ENCODE measurements around the gene DHX29. TPM values are rescaled to one million over a fixed set of nuclear protein-coding genes. Genes with fewer than 3 reads are reported as not detected.
A peak's percentile ranks its signal among the peaks of the same experiment; 100 is the strongest.

Gene DHX29
- total RNA-seq, 1 donor from 2014 or later = 22.5 TPM

DNA sequence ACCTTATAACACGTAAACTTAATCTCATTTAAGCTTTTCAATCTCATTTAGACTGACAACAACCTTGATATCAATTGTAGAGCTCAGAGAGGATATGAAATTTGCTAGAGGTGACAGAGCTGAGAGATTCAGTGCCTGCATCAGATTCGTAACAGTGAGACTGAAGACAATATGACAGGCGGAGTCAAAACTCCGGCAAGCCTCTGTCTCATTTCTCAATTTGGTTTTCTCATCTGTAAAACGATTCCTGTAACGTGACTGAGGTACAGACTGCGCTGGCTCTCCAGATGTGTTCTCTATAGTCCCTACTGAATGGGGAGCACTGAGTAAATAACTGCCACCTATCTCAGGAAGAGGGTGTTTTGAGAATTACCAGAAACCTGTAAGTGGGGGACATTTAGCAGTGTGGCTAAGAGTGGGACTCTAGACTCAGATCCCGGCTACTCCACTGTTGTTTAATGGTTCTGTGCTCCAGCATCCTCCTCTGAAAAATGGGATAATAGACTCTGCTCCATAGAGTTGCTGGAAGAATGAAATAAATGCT lies 77.3 kb downstream of the DHX29 start:
- TF ChIP-seq, protein P1, sequence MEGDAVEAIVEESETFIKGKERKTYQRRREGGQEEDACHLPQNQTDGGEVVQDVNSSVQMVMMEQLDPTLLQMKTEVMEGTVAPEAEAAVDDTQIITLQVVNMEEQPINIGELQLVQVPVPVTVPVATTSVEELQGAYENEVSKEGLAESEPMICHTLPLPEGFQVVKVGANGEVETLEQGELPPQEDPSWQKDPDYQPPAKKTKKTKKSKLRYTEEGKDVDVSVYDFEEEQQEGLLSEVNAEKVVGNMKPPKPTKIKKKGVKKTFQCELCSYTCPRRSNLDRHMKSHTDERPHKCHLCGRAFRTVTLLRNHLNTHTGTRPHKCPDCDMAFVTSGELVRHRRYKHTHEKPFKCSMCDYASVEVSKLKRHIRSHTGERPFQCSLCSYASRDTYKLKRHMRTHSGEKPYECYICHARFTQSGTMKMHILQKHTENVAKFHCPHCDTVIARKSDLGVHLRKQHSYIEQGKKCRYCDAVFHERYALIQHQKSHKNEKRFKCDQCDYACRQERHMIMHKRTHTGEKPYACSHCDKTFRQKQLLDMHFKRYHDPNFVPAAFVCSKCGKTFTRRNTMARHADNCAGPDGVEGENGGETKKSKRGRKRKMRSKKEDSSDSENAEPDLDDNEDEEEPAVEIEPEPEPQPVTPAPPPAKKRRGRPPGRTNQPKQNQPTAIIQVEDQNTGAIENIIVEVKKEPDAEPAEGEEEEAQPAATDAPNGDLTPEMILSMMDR (IDR thresholded peaks at IDR 0.05; ENCODE audit: borderline replicate concordance) = no peak
- Histone ChIP-seq H3K4me1 (peaks cover 57% of the 10 kb centered on the region), H3K27ac (replicated peaks) (no peak overlapping the region), H3K9me3 (replicated peaks) (no peaks in the 10 kb centered on the region), H3K4me3 (no peak overlapping the region), H3K36me3 (no peaks in the 10 kb centered on the region), H3K27me3 (ENCODE audit: low read depth) (peaks cover 100% of the 10 kb centered on the region)
- intact Hi-C loops (cut with micrococcal nuclease) = no loop called here
- no peak for DNase-seq

DNA sequence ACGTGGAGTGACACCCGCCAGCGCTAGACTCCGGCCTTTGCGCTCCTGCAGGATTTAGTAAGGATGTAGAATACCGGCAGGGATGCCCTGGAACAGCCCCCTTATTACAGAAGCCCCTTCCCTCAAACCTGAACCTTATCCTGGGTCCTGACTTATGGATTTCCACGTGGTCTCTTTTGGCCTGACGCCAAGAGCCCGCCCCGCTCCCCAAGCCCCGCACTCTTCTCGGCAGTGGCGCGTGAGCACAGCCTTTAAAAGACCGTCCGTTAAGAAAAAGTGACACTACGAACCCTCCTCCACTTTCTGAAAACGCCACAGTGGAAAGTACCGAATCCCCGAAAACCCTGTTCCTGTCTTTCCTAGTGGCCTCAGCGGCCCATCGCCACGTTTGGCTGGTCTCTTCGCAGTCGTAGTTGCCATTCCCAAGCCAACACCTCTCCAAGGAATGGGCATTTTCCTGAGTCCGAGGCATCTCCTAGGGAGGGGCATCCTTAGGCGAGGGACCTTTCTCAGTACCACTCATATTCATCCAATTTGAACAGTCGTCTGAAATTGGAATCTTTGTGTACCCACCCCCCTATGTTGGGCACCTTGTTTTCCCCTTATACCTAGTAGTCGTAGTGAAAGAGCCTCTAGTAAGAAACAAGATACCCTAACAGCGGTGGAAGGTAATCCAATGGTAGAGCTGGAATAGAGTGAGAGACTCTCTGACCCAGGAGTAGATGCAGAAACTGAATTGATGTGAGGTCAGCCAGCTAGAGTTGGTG lies 79.6 kb downstream of the DHX29 start:
- Histone ChIP-seq H3K27ac (replicated peaks) (no peak overlapping the region), H3K36me3 (no peaks in the 10 kb centered on the region), H3K9me3 (replicated peaks) (no peaks in the 10 kb centered on the region), H3K27me3 (ENCODE audit: low read depth) (peaks cover 100% of the 10 kb centered on the region), H3K4me1 (peaks cover 47% of the 10 kb centered on the region), H3K4me3 (peak overlapping the region; percentile 57)
- DNase-seq = no peak
- TF ChIP-seq, protein P1 (IDR thresholded peaks at IDR 0.05; ENCODE audit: borderline replicate concordance) = no peak
- intact Hi-C loops (cut with micrococcal nuclease) = no loop called here

DNA sequence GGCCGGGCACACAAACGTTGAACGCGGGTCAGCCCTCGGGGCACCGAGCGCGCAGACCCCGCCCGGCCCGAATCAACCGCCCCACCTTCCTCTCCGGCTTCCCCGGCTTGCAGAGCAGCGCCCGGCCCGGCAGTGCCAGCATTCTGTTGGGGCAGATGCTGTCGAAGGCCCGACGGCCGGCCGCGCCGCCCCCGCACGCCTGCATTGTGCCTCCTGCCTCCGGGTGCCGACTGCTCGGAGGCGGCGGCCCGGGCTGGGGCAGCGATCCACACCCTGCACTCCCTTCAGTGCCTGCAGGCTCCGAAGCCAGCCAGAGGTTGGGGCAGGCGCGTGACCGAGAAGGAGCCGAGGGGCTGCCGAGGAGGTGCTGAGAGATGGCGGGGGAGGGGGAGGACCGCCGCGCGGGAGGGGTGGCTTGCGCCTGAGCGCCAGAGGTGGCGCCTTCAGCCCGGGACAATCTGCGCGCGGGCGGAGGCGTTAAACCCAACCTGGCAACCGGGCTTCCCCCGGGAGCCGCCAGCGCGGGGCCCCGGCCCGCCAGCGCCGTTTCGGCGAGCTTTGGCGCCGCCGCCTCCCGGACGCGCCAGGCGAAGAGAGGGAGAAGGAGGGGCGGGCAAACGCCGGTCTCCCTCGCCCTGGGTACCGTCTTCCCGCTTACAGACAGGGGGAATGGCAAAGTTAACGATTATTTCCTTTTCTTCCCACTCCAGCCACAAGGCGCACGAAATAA lies 80.4 kb downstream of the DHX29 start, which contains the start of gene MCIDAS:
Gene MCIDAS, minus strand, starts transcription at position 382 of the 730 bp plus-strand sequence. Its CDS starts 177 bp downstream, at position 205.
- Histone ChIP-seq H3K4me1 (peaks cover 43% of the 10 kb centered on the region), H3K9me3 (replicated peaks) (no peaks in the 10 kb centered on the region), H3K27ac (replicated peaks) (no peak within 1 kb of the TSS), H3K27me3 (ENCODE audit: low read depth) (peaks cover 100% of the 10 kb centered on the region), H3K36me3 (no peaks in the 10 kb centered on the region), H3K4me3 (peak within 1 kb of the TSS; percentile 57)
- intact Hi-C loops (cut with micrococcal nuclease) = no loop called here
- TF ChIP-seq, protein P1 (IDR thresholded peaks at IDR 0.05; ENCODE audit: borderline replicate concordance) = peak; percentile 21
- peak; percentile 20 for DNase-seq

DNA sequence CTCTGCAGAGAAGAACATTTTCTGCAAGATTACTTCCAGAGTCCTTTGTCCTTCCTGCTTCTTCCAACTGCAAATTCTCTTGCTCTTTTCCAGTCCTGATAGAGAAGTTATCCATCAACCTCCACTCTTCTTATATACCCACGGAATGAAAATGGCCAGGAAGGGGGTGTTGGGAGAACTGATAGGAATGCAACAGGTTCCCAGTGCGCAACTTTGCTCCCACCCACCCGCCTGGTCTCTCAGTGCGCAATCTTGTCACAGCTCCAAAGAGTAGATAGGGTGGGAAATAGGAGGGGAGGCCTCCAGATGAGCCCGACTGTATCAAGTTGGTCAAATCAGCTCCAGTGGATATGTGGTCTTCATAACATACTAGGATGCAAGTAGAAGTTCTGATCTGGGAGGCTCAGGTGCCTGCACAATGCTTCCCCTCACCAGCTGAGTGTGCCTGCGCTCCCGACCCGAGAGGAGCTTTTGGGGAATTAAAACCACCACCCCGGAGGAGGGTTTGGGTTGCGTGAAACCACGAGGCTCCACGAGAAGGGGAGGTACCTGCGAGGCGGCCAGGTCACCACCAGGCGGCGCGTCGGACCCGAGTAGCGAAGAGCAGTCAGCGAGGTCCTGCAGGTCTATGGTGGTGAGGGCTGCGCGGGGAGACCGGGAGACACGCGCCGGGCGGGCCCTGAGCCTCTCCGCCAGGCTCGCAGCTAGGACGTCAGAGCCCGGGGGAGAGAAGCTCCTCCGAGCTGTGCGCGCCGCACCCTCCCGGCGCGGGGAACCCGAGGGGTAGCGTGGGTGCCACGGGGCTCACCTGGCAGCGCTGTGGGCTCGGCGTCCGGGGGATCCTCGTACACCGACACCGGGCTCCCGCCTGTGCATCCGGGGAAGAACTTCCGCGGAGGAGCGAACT lies 81.2 kb downstream of the DHX29 start:
- Histone ChIP-seq H3K9me3 (replicated peaks) (no peaks in the 10 kb centered on the region), H3K36me3 (no peaks in the 10 kb centered on the region), H3K4me3 (peak overlapping the region; percentile 57), H3K27ac (replicated peaks) (no peak overlapping the region), H3K27me3 (ENCODE audit: low read depth) (peaks cover 100% of the 10 kb centered on the region), H3K4me1 (peaks cover 36% of the 10 kb centered on the region)
- intact Hi-C loops (cut with micrococcal nuclease) = no loop called here
- TF ChIP-seq, protein P1 (IDR thresholded peaks at IDR 0.05; ENCODE audit: borderline replicate concordance) = peak; percentile 28
- DNase-seq = no peak

DNA sequence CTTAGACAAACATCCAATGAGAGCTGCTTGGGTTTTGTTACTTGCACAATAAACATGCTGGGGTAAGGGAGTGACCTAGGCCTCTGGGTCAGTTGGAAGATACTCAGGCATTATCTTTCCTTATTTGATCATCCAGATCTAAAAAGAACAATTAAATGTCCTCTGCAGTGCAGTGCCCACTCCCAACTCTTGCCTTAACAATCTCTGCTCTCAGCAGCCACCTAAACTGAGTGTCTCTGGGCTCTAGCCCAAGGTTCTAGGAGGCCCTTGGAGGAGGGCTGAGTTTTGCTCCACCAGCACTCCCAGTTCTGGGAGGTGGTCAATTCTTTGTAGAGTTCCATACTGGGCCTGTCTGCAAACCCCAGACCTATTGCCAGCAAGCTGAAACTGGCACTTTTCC lies 82.1 kb downstream of the DHX29 start:
- intact Hi-C loops (cut with micrococcal nuclease) = no loop called here
- Histone ChIP-seq H3K4me1 (peaks cover 39% of the 10 kb centered on the region), H3K9me3 (replicated peaks) (no peaks in the 10 kb centered on the region), H3K27ac (replicated peaks) (no peak overlapping the region), H3K4me3 (no peak overlapping the region), H3K36me3 (no peaks in the 10 kb centered on the region), H3K27me3 (ENCODE audit: low read depth) (peaks cover 100% of the 10 kb centered on the region)
- TF ChIP-seq, protein P1 (IDR thresholded peaks at IDR 0.05; ENCODE audit: borderline replicate concordance) = no peak
- DNase-seq = no peak

Measured in left ventricle myocardium inferior (tissue), 1 donor.